Activated effector memory CD4-positive, alpha-beta T cell treated with anti-CD3 and anti-CD28 coated beads, Interleukin-2, amount 50 U/mL, for 16 hours (primary cell): ENCODE data around the gene PI4KA.

Experiments used
- DNase-seq: peaks from one replicate; pipeline ENCODE4 v3.0.0-alpha.2; 2020

The PI4KA gene

DNA sequence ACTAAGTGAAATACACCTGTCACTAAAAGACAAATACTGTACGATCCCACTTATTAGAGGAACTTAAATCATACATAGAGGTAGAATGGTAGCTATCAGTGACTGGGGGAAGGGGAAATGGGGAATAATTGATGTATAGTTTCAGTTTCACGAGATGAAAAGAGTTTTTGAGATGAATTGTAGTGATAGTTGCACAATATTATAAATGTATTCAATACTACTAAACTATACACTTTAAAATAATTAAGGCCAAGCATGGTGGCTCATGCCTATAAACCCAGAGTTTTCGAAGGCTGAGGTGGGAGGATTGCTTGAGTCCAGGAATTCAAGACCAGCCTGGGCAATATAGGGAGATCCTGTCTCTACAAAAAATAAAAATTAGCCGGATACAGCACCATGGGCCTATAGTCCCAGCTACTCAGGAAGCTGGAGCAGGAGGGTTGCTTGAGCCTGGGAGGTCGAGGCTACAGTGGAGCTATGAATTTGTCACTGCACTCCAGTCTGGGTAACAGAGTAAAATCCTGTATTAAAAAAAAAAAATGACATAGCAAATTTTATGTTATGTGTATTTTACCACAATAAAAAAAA is 44.3 kb downstream of the PI4KA start:
- no peak for DNase-seq

DNA sequence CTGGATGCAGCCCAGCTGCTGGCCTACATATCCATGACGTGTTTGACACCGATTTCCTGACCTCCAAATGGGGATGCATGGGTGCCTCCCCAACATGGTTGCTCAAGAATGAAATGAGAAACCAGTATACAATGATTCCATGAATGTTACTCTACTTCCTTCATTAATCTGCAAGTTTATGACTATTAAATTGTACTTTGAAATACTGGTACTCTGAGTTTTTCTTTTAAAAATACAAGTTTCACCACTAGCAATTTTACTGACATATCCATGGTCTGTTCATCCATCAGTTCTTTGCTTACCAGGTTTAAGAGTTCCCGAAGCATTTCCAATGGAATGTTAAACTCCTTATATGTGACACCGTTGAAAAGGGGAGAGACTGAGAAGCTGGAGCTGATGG is 45.6 kb downstream of the PI4KA start:
- DNase-seq: no peak

DNA sequence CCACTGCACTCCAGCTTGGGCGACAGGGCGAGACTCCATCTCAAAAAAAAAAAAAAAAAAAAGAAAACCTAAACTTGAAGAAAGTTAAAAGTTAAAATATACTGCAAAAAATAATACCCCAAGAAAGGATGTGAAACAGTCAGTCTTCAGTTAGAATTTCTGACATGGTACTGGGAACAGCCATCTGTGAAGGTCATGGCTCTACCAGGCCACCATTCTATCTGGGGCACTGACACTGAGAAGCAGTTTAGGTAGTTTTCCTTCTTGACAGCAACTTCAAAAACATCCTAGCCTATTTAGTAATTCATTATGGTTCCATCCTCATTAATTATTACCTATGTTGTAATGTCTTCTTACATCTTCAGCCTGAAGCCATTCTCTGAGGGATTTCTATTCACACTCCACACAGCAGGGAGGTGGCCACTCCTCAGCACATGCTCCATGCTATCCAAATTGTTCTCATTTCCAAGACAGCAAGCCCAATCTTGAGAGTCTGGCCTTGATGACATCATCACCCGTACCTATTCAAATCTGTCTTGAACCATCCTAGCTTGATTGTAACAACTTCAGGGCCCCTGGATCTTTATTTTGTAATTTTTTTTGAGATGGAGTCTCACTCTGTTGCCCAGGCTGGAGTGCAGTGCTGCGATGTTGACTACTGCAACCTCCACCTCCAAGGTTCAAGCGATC is 46.5 kb downstream of the PI4KA start:
- DNase-seq: no peak

DNA sequence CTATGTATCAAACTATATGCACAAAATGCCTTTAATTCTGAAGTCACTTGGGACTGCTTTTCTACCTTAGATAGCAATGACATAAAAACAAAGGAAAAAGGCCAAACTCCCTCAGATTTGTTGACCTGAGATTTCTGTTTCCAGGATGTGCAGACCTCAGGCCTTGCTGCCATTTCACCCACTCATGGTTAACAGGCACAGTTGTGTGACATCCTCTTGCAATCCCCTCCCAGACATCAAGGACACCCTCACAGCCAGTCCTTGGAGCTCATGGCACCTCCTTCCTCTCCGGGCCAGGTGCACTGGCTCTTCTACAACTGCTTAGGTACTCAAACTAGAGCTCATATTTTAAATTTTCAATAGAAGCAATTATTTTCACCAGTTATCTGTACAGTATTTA is 47.4 kb downstream of the PI4KA start:
- no peak for DNase-seq

DNA sequence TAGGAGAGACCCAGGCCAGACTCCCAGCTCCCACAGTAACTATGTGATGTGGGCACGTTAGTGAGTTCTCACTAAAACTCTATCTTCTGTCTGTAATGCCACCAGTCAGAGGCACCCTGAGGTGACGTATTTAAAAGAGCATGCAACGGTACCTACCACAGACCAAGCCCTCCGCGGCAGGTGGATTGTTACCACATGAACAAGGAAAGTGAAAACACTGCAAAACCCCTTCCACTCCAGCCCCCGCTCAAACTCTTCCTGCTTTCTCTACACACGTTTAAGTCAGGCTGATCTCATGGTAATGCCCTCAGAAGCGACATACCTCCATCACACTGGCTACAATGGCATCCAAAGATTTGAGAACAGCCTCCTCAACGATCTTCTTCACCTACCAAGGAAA is 48.0 kb downstream of the PI4KA start:
- no peak for DNase-seq

DNA sequence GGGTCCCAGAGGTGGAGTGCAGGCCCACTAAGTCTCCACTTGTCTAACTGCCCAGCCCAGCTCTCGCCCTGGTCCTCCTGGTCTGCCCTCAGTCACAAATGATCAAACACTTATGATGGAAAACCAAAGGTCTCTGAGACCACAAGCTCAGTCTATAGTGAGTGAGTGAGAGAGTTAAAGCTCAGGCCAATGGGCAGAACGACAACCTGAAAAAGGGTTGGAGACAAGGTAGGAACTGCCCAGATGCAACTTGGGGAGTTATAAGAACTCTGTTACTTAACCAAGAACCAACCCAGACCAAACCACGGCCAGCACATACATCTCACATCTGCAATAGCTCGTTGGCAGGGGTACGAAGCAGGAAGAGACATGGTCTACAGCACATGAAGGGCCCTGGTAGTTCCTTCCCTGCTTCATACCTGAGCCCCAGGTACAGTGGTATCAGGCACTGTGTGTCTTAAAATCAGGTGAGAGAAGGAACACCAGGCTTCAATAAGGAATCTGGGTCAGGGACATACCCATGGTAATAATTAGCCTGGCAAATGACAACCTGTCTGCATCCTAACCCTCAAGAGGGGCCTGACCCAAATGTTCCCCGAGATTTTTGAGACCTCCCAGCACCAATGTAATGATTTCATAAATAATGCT is 48.9 kb downstream of the PI4KA start:
- DNase-seq: no peak

DNA sequence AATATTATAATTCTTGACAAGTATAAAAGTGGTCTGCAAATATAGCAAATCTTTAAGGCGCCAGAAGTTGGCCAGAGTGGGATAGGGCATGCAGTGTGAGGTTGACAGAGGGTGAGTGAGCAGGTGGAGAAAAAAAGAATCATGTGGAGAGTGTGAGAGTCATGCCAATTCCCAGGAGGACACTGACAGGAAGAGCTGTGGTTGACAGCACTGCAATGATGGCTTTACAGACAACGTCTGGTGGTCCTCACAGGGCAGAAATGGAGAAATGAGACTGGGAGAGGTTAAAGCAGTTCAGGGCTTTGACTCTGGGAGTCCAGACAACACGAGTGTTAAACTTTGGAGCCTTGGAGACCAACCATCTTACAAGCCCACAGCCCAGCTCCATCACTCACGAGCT is 49.8 kb downstream of the PI4KA start:
- DNase-seq: no peak

DNA sequence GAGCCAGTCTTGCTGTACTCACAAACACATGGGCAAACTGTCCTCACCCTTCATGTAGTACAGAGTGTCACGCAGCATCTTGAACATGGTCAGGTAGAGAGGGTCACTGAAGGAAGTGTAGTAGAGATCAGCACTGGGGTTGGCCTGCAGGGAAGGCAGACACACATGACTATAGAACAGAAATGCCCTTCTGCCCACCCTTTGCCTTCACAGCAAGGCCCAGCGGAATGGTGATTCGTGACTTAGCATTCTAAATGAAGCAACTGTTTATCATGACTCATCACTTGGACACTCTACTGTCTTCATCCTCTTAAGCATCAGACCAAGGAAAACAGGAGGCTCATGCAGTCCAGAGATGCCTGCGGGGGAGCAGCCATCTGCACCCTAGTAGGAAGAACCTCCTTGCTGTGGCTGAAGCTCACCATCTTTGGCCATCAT is 51.3 kb downstream of the PI4KA start:
- no peak for DNase-seq

DNA sequence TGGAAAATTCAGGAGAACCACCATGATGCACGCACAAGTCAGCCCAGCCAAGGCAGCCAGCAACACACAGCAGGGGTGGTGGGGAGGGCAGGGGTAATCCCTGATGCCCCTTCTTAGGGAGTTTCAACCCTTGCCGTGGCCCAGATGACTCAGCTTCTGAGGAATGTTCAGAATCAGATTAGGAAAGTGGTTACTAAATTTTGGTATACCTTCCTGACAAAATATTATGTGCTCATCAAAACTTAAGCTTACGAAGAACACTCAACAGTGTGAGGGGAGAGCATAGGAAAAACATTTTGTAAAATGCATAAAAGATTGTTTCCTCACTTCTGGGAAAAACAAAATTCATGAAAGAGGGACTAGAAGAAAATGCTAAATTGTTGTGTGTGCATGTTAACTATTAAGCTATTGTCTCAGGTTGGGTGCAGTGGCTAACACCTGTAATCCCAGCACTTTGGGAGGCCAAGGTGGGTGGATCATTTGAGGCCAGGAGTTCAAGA is 52.6 kb downstream of the PI4KA start:
- DNase-seq: no peak

DNA sequence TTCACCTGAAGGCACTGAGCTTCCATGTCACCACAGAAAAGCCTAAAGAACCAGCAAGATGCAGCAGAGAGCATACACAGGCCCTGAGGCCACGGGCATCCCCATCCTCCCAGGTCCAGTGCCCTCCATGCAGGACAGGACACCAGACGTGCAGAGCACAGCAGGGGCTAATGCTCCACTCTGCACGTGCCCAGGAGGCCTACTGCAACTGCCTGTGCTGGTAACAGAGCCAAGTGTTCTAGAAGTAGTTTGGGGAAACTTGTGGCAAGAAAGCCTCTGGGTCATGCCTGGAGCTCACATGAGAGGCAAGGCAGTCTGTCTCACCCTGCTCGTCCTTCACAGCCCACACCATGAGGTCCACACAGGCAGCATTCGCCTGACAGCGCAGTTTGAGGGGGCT is 54.0 kb downstream of the PI4KA start:
- no peak for DNase-seq

DNA sequence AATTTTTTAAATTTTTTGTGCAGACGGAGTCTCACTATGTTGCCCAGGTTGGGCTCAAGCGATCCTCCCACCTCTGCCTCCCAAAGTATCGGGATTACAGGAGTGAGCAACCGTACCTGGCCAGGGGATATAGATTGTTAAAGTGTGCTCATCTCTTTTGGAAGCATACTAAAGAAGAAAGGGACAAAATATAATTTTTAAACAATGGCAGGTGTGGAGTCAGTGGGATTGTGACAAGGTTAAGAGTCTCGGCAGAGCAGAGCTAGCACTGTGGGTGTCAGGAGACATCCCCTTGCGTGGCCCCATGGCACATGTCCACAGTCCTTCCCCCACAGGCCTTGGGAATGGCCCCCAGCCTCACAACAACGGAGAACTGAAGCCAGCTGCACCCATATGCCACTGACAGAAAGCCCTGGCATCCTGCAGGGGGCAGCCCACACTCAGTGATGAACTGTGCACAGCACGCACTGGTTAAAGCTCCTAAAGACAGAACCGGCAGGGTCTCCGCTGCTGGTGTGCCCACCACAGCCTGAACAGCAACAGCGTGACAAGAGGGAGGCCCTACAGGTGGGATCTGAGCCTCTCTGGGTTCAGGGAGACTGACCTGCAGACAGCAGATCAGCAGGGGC is 54.8 kb downstream of the PI4KA start:
- DNase-seq: peak; percentile 69

DNA sequence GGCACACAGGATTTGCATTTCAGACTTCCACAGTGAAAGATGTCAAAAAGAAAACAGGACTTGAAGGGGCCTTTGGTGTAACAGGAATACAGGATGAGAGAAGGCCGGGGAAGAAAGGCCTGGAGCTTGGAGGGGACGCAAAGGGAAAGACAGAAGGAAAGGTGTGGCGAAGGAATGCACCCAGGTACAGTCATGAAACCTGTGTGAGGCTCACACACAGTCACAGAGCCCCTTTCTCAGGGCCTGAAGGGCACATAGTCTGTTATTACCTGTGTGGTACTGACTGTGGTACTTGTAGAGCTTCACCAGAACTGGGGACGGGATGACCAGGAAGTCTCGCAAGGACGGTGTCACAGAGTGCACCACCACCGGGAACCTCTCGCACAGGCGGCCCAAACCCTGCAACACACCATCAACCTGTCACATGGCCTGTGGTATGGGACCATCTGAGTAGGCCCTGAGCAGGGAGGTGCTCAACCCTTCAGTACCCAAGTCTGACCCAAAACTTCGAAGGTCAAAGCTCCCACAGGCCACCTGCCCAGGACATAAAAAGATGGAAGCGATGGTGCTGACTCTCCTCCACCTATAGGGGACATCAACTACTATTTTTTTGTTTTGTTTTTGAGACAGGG is 55.6 kb downstream of the PI4KA start:
- DNase-seq: no peak

DNA sequence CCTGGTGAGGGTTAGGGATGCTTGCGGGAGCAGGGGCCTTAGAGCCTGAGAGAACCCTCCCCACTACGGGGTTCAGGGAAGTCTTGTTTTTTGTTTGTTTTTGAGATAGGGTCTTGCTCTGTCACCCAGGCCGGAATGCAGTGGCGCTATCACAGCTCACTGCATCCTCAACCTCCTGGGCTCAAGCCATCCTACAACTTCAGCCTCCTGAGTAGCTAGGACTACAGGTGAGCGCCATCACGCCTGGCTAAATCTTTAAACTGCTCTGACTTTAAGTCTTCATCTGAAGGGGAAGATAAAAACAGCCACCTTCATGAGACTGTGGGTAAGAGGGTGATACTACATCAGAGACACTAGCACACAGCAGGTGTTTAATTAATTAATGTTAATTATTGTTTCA is 56.2 kb downstream of the PI4KA start:
- DNase-seq: no peak

DNA sequence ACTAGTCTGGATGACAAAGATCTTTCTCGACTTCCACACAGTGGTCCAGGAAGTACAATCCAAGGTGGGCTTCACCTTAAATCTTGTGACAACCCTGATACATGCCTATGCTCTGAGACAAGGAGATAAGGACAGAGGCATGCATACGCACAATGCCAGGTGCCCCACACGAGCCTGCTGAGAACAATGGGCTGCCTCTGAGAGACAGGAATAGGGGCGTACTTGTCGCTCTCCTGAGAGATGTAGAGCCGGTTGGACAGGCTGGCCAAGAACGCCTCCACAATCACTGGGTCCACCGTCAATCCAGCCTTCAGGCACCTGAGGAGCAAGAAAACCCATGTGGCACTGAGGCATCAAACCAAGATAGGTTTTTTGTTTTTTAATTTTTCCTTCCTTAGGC is 59.2 kb downstream of the PI4KA start:
- no peak for DNase-seq

DNA sequence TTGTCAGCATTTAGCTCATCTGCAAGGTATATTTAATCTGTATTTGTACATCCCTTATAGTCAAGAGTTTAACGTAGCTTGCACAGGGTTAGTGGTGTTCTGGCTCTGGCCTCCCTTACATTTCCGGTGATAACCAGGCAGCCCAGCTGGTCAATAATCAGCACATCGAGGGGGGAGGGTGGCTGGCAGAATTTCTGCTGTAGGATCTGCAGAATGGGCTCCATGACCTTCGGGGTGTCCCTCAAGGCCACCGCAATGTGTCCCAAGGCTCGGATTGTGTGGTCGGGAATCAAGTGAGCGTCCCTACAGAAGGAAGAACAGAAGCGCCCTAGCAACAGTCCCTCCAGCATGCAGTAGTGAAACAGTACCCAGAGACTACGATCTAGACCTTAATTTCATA is 59.6 kb downstream of the PI4KA start:
- no peak for DNase-seq

DNA sequence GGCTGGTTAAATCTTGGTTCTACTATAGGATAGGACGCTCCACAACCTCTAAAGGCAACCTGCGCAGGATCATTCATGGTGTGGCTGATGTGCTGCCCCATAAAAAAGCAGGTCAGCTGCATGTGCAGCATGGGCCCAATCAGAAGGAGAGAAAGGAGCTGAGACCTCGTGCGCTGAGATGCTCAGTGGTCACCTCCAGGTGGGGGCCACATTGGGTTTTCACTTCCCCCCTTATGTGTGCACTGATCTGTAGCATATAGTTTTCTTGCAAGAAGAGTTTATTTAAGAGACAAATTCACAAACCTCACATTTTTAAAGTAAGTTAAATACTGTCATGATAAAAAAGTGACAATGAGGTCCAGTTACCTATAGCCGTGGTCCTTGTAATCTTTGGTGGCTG is 60.4 kb downstream of the PI4KA start:
- no peak for DNase-seq

DNA sequence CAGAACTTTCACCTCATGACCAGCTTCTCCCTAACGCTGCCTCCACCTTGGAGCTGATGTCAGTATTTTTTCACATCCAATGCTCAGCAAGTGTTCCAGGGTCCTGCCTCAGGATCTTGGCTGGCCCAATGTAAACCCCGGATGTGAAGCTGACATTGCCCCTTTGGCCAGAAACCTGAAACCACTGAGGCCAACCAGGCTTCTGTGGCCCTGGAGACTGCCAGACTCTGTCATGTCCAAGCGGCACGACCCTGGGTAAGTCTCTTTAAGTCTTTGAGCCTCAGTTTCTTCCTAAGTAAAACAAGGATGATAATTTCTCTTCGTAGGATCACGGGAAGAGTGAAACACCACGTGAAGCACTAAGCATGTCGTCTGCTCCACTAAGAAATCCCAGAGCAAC is 61.9 kb downstream of the PI4KA start:
- no peak for DNase-seq

DNA sequence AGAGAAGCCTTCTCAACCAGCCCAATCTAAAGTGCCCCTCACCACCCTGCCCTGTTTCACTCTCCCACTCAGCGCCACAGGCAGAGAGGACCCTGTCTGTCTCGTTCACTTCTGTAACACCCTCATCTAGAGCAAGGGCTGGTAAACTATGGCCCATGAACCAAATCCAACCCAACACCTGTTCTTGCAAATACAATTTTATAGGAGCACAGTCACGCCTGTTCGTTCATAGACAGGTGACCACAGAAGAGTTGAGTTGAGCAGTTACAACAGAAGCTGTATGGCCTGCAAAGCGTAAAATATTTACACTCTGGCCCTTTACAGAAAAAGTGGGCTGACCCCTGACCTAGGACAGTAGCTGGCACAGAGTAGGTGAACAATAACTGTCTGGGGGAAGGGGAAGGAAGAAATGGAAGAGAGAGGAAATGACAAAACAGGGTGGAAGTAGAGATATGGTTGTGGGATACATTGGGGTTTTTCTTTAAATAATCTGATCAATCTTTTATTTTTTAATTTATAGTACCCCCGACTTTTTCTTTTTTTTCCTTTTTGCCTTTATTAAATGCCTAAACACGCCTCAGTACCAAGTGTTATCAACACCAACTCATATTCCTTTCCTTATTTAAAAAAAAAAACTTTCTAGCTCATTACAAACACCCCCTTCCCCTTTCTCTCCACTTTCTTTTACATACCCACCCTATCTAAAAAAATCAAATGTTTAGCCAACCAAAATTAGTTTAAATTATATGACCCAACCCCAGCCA is 63.8 kb downstream of the PI4KA start:
- DNase-seq: no peak

DNA sequence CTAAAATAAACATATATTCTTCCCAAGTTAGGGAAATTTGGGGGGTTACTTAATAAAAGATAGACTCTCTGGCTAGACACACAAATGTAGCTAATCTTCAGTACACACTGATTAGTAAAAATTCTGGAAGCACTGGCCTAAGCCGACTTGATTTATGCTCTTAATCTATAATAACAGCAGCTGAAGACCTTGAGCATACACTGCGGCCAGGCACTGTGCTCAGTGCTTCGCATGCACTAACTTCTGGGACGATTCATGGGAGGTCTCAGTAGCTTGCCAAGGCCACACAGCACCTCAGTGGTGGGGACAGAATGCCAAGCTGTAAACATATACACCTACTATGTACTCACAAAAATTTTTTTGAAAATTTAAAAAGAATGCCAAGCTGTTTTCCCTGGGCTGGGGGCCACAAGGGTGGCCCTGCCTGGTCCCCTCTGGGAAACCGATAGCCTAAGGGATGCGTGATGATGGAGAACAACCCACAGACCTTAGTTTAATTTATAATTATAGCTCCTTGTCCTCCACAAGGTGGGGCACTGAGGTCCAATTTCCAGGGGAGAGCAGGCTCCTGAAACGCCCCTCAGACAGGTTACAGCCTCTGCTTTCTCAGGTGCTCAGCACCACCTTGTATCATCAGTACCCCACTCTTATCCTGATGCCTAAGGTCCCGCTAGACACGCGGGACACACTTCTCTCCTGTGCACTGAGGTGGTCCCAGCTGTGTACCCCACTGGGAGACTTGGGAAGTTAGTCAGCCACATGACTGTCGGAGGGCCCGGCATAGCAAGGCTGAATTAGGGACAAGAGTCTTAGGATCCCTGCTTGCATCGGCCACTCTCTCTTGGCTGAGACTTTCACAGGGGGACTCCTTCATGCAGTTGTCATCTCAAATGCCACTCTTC is 64.6 kb downstream of the PI4KA start:
- DNase-seq: no peak

DNA sequence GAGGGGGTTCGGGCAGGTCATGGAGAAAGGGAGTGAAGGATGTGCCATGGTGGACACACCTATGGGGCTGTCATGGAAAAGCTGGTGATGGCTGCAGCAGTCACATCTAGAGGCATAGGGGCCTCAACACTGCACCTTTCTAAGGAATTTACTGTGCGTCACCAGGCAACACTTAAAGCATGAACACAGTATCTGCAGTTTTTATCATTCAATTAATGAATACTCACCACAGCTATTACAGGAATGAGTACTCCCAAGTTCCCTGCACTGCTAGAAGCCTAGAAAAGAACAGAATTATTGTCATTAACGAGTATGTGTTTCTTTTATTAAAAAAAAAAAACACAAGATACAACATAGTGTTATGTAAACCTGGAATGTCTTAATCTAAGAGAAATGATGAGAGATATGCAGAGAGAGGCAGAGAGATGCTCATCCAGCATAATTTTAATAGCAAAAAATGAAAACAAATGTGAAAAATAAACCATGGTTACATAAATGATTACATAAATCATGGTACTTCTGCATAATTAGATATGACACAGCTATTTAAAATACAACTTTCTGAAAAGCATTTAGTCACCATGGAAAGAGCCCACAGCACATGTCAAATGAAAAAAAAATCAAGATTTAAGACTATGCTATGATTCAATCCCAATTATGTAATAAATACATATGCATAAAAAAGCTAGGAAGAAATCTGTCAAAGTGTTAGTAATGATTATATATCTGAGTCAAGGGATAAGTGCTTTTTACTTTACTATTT is 65.5 kb downstream of the PI4KA start:
- DNase-seq: no peak
